Measurements from ENCODE around the gene SNAP47.

SNAP47 gene

GRCh38 chr1:227795732-227796131 lies 60.5 kb downstream of the SNAP47 start:
- DNase-seq (ENCODE audit: low spot score) (no peak), FAIRE-seq (no peak)

GRCh38 chr1:227796359-227796915 lies 61.2 kb downstream of the SNAP47 start:
- DNase-seq (ENCODE audit: low spot score) (no peak), FAIRE-seq (no peak)

- FAIRE-seq = no peak
- DNase-seq (ENCODE audit: low spot score) = no peak
Observed at GRCh38 chr1:227797144-227797543, 61.9 kb downstream of the SNAP47 start.

- FAIRE-seq (no peak), DNase-seq (ENCODE audit: low spot score) (no peak)
Observed at GRCh38 chr1:227797625-227798024, 62.4 kb downstream of the SNAP47 start.

- DNase-seq (ENCODE audit: low spot score) (no peak), FAIRE-seq (no peak)
Observed at GRCh38 chr1:227798078-227798802, 63.0 kb downstream of the SNAP47 start.

GRCh38 chr1:227799756-227800155 lies 64.5 kb downstream of the SNAP47 start:
- FAIRE-seq = no peak
- no peak for DNase-seq (ENCODE audit: low spot score)

- no peak for FAIRE-seq
- no peak for DNase-seq (ENCODE audit: low spot score)
Observed at GRCh38 chr1:227803933-227804332, 68.7 kb downstream of the SNAP47 start.

- peak; percentile 89 for FAIRE-seq
- peak; percentile 87 for DNase-seq (ENCODE audit: low spot score)
Observed at GRCh38 chr1:227805606-227806197, 70.5 kb downstream of the SNAP47 start.

- FAIRE-seq (no peak), DNase-seq (ENCODE audit: low spot score) (no peak)
Observed at GRCh38 chr1:227808566-227808965, 73.3 kb downstream of the SNAP47 start.

GRCh38 chr1:227809026-227809425 lies 73.8 kb downstream of the SNAP47 start:
- FAIRE-seq (no peak), DNase-seq (ENCODE audit: low spot score) (no peak)

- DNase-seq (ENCODE audit: low spot score) (no peak), FAIRE-seq (no peak)
Observed at GRCh38 chr1:227813962-227814361, 78.7 kb downstream of the SNAP47 start.

GRCh38 chr1:227815468-227816409 lies 80.5 kb downstream of the SNAP47 start, which contains the start of gene PRSS38:
TSS of gene PRSS38 (plus strand) at chr1:227815675. CDS start at chr1:227815717, 42 bp downstream.
- DNase-seq (ENCODE audit: low spot score) (no peak), FAIRE-seq (no peak)

GRCh38 chr1:227816750-227817446 lies 81.7 kb downstream of the SNAP47 start:
- FAIRE-seq = no peak
- DNase-seq (ENCODE audit: low spot score) = no peak

- no peak for FAIRE-seq
Observed at GRCh38 chr1:227823537-227823936, 88.3 kb downstream of the SNAP47 start.

GRCh38 chr1:227824204-227824603 lies 89.0 kb downstream of the SNAP47 start:
- DNase-seq (ENCODE audit: low spot score) (no peak), FAIRE-seq (peak; percentile 74)

More at GRCh38 chr1:227823537-227823936, 88.3 kb downstream of the SNAP47 start:
- DNase-seq (ENCODE audit: low spot score) = no peak

GRCh38 chr1:227828786-227829185 lies 93.6 kb downstream of the SNAP47 start:
- no peak for FAIRE-seq
- DNase-seq (ENCODE audit: low spot score) = no peak

Data from urothelium cell line (cell line).